Stimulated activated CD4-positive, alpha-beta T cell treated with anti-CD3 and anti-CD28 coated beads, Interleukin-2, amount 100 ng/mL, for 48 hours (primary cell): ENCODE data around the gene GLYATL3.

Source experiments
- DNase-seq, 2 donors: peaks; one replicate each; pipeline ENCODE4 v3.0.0-alpha.2; 2020

The GLYATL3 gene

DNA sequence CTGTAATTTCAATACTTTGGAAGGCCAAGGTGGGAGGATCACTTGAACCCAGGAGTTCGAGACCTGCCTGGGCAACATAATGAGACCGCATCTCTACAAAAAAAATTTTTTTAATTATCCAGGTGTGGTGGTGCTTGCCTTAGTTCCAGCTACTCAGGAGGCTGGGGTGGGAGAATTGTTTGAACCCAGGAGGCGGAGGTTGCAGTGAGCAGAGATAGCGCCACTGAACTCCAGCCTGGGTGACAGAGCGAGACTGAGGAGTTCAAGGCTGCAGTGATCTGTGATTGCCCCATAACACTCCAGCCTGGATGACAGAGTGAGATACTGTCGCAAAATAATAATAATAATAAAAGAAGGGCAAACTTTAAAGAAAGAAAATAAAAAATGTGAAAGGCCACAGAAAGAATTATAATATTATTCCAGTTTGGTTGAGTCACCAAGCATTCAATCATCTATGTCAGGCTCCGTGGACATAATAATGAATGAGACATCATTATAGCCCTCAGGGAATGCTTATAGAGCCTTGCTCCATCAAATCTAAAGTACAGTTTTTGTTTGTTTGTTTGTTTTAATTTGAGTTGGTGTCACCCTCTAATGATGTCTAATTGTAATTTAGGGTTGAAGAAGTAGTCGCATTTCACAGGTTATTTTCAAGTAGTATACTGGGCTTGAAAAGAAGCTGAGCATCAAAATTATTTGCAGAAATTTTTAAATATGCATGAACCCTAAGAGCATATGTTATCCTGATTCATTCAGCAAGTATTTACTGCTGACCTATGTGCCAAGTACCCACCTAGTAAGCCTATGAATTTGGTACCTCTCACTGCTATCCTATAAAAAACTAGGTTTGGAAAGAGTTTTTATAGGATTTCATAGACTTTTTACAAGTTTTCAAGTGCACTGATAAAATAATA lies 15.1 kb downstream of the GLYATL3 start:
- no peak for DNase-seq

DNA sequence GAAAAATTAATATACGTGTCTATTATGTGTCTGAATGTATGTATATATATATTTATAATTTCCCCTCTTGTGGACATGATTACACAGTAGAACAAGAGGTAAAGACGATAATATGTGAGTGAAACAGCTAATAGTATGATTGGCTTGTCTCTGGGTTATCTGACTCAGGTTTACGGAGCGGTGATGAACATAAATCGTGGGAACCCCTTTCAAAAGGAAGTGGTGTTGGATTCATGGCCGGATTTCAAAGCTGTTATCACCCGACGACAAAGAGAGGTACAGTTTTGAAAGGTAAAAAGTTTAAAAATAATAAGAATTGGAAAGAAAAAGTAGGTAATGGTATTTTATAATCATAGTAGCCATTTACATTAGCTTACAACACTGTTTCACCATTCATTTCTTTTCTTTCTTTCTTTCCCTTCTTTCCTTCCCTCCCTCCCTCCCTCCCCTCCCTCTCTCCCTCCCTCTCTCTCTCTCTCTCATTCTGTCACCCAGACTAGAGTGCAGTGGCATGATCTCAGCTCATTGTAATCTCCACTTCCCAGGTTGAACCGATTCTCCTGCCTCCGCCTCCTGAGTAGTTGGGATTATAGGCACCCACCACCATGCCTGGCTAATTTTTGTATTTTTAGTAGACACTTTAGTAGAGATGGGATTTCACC lies 15.9 kb downstream of the GLYATL3 start:
- DNase-seq: no peak

DNA sequence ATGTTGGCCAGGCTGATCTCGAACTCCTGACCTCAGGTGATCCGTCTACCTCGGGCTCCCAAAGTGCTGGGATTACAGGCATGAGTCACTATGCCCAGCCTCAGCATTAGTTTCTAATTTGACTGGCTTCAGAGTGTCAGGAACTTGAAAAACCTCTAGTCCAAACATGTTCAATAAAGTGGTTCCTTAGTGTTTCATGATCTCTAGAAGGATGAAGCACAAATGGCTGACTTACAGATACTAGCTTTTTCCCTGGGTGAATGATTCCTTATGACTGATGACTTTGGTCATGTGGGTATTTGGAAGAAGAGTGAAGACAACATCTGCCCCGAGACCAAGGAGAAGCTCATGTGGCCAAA lies 16.4 kb downstream of the GLYATL3 start:
- DNase-seq: no peak

DNA sequence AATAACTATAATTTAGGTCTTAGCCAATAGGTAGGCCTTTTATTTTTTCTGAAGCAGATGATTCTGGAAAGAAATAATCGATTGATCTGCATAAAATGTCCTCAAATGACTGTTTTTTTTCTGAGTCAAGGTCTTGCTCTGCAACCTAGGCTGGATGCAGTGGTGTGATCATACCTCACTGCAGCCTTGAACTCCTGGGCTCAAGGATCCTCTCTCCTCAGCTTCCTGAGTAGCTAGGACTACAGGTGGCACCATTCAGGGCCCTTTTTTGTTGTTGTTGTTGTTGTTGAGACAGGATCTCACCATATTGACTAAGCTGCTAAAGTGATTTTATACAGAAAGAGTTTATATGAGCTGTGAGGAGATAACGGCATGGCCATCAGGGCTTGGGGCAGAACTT lies 18.2 kb downstream of the GLYATL3 start:
- no peak for DNase-seq

DNA sequence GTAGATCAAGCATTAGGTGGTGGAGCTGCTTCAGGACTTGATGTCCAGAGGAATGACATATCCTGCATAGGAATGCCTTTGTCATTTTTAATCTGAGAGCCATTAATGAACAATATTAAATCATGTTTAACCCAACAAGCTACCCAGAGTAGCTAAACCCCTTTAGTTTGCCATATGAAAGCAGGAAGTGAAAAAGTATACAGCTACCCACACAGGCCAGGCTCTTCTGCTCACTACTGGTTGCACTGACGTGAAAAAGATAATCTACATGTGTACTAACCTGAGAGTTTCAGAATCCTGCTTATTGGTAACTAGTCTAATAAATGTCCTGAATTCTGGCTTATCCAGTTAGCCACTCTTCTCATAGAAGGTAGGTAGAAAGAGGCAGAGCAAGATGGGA lies 19.9 kb downstream of the GLYATL3 start:
- DNase-seq: no peak

DNA sequence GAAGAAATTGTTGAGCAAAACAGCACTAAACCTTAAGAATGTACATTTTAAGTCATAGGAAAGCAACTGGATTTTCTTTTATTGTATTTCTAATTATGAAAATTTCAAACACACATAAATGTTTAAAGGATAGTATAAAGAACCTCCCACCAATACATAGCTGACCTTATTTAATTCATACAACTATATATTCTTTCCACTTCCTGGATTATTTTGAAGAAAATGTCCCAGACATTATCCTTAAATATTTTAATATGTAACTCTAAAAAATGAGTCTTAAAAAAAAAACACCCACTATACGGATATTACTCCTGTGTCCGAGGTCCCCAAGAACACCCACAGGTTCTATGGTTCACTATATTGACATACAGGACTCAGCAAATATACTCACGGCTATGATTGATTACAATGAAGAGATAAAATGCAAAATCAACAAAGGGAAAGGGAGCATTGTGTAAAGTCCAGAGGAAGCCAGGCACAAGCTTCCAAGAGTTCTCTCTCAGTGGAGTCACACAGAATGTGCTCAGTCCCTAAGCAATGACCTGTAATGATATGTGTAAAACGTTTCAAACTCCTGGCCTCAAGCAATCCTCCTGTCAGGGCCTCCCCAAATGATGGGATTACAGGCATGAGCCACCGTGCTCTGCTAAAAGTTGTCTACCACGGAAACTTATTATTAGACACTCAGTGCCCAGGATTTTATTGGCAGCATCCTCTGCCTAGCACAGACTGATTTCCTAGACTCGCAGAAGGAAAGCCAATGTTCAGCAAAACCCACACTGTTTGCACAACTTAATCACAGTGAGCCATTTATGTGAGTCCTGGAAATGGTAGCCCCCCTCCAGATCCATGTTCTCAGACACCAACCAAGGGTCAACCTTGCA lies 23.2 kb downstream of the GLYATL3 start:
- no peak for DNase-seq

DNA sequence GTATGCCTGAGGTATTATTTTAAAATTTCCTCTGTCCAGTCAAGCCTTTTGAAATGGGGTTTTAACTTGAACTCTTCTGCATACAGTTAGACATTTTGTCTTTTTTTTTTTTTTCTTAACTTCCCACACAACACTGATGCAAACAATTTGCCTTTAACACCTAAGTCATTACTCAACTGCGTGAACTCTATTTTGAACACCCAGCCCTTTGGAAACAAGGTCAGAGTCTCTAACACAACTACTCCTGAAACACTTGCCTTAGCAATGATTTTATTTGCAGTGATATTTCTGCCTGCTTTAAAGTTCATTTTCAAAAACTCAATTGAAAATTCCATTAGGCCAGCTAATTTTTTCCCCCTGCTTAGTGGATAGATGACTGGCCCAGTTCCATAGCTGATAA lies 24.2 kb downstream of the GLYATL3 start:
- DNase-seq: no peak

DNA sequence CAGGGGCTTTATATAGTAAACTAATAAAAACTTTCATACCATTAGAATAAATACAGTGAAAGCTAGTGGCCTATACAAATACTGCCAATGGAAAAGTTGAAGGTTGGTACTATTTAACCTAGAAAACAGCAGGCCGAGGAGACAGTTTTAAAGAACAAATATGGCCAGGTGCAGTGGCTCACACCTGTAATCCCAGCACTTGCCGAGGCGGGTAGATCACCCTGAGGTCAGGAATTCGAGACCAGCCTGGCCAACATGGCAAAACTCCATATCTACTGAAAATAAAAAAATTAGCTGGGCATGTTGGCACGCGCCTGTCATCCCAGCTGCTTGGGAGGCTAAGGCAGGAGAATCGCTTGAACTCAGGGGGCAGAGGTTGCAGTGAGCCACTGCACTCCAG lies 24.8 kb downstream of the GLYATL3 start:
- DNase-seq: no peak

DNA sequence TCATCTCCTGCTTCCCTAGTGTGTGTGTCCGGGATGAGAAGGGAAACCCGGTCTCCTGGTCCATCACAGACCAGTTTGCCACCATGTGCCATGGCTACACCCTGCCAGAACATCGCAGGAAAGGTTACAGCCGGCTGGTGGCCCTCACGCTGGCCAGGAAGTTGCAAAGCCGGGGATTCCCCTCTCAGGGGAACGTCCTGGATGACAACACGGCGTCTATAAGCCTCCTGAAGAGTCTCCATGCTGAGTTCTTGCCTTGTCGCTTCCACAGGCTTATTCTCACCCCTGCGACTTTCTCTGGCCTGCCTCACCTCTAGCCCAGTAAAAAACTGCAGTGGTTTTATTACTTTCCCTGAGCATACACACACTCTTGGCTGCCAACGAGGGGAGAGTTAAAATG lies 26.9 kb downstream of the GLYATL3 start:
- DNase-seq: no peak

DNA sequence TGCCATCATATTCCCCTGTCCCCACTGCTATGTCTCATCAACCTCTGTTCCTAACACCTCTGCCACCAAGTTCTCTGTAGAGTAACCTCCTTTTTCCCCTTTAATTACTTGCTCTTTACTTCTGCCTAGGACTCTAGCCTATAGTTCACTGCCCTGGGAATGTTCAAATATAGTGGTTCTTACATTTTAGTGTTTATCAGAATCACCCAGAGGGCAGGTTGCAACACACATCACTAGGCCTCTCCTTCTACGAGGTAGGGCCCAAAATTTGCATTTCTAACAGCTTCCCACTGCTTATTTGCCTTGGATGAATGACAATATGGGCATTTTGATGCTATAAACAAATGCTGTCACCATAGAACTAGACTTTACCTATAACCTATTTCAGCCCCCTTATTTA lies 27.6 kb downstream of the GLYATL3 start:
- no peak for DNase-seq

DNA sequence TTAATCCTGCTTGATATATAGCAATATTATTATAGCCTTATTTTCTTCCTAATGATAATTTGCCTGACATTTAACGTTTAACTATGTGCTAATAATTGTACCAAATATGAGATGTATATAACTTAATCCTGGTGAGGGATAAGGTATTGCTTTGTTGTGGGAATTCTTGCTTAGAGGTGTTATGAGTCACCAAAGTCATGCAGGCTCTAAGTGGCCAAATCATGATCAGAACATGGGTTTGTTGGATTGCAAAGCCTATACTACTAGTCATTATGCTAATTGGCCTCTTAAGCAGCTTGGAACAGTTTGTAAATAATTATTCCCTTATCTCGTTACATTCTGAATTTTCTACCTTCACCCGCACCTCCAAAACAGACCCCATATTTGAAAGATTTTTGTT lies 28.8 kb downstream of the GLYATL3 start:
- DNase-seq: no peak

DNA sequence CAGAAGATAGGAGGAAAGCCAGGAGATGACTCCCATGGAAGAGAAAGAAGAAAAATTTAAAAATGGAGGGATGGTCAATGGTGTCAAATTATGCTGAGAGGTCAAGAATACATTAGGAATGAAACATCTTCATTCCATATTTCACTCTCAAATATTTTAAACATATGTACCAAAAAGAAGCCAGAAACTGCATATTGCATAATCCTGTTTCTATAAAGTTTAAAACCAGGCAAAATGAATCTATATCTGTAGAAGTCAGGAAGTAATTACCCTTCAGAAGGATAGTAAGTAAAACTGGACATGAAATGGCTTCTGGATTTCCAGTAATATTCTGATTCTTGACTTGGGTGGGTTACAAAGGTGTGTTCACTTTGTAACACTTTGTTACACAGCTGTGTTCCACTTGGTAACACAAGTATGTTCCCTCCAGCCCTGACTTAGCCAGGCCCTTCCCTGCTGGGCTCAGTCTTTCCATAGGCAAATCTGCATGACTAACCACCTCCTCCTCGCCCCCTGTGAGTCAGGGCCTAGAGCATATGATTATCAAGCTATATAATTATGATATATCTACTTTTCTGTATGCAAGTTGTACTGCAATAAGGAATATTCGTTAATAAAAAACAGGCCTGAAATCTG lies 30.5 kb downstream of the GLYATL3 start:
- no peak for DNase-seq

DNA sequence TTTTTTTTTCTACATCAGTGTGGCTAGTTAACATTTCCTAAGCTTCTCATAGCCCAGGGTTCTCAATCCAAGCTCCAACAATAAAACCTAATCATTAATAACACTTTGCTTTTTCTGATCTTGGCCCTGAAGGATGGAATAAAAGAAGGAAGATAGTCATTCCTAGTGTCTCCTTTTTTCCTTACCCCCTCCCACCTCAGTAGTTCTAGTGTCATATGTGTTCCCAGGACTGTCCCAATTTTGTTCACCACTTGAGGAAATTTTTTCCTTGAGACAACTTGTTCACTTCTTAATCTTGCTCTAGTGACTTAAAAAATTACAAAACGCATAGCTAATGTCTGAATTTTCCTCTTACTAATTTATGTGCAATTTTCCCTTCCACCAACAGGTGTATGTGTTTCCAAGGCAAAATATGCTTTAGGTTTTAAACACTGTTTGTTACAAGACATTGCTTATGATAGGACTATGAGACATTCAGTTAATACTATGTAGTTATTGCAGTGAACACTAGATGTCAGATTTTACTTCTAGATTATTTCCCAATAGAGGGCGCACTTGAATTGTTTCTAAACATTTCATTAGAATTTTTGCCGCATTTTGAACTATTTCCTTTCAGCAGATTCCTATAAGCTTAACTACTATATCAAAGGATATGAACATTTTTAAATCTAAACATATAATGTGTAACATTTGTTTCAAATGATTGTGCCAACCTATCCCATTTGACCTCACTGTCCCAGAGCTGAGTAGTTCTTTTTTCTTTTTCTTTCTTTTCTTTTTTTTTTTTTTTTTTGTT lies 32.2 kb downstream of the GLYATL3 start:
- no peak for DNase-seq

DNA sequence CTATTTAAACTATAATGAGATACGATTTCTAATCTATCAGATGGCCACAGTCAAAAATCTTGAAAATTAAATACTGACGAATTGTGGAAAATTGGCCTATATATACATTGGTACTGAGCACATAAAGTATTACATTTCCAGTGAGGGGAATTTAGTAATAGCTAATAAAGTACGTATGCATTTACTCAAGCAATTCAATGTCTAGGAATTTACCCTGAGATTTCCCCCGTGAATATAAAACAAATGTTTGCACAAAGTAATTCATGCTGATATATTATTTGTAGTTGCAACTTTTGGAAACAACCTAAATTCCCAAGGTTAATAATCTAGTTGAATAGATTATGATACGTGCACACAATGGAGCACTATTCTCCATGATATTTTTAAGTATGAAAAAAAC lies 36.1 kb downstream of the GLYATL3 start:
- no peak for DNase-seq

DNA sequence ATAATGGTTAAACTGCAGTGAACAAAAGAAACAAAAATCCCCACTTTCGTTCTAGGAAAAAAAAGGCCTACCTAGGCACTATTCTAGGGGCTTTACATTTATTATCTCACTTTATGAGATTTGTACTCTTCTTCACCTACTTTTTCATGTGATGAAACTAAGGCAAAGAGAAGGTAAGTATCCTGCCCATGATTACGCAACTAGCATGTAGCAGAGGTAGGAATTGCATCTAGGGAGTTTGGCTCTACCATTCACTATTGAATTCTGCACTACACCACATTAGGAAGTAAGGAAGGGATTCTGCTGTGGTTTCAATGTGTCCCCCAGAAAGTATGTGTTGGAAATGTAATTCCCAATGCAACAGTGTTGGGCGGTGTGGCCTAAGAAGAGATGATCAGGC lies 39.4 kb downstream of the GLYATL3 start:
- DNase-seq: no peak

DNA sequence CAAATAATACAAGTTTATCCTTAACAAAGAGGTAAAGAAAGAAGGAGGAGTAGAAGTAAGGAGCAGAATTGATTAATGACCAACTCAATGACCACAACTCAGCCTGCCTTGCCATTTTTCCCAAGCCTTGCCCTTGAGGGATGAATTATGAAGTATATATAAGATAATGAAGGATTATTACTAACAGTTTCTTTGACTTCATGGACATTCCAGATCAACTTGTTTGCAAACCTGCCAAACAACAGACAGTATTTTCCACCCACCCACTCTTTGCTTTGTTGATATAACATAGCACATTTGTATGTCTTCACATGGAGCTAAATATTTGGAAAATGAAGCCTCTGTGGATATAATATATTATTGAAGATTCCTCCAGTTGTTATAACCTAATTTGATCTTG lies 40.9 kb downstream of the GLYATL3 start:
- DNase-seq: no peak

DNA sequence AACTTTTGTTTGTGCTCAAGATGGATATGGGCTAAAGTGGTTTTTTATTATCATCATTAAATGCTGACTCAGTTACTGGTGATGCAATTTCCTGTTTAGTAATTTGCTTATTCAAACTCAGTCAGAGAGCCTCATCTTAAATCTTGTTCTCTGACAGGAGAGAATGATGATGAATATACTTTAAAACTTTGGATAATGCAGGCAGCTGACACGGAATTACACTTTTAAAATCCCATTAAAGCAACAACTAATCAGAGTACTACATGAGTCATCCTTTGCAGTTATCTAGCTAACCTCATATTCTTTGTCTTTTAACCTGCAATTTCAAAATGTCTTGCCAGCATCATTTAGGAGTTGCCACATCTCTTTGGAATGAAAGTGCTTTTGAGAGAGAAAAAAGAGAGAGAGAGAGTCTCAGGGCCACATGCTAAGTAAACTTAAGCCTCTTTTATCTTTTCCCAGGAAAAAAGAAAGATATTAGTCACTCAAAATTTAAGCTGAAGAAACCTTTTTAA lies 41.5 kb downstream of the GLYATL3 start:
- no peak for DNase-seq

DNA sequence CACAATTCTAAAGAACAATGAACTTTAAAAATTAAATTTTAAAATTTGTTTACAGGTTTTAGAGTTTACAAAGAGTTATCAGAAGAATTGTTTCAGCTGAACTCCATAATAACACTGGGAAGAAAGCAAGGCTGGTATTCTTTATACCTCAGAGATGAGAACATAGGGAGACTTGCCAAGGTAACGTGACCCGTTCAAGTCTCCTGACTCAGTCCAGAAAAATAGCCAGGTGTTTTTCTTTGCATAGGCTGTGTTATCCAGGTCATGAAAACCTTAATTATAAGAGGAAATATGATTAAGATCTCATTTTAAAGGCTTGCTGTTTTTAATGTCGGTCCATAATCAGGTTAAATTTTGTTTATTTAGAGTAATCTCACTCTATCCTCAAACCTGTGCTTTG lies 42.2 kb downstream of the GLYATL3 start:
- no peak for DNase-seq

DNA sequence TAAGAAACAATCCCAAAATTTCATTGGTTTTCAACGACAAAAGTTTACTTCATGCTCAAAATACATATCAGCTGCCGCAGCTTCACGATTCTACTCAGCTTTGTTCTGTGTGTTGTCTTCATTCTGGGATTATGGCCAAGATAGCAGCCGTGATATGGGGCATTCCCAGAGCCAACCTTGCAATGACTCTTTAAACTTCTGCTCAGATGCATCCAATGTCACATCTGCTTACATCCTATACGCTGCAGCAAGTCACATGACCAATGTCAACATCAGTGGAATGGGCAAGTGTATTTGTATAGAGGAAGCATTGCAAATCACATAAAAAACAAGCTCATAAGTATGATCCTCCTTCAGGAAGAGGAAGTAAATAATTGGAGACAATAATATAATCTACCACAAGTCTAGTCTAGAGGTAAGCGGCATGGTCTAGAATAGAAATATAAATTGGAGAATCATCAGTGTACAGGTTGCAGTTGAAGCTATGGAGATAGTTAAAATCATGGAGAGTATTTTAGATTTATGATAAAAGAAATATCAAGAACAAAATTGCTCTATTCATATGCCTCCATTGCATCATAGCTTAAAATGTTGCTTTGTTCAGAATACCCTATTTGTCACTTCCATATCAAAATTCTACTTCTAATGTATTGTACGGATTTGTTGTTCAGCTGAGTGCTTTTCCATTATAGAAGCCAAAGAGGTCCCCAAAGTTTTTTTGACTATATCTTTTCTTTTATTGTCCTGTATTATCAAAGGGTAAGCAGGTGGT lies 43.5 kb downstream of the GLYATL3 start:
- DNase-seq: no peak

DNA sequence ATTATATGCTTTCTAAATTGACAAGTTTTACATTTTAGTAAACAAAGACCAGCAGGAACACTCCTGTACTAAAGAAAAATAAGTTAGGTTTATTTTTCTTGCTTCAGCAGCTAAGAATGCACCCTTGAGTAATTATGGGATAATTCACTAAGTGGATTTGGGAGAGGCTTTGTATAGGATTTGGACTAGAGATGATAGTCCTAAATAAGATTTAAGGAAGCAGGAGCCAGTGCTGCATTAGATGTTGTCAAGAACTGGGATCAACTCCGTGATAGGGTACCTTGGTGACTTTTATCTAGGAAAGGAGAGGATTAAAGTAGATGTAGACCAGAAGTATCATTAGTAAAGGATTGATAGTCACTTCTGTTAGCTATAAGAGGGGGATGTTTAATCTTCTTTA lies 46.6 kb downstream of the GLYATL3 start:
- no peak for DNase-seq

DNA sequence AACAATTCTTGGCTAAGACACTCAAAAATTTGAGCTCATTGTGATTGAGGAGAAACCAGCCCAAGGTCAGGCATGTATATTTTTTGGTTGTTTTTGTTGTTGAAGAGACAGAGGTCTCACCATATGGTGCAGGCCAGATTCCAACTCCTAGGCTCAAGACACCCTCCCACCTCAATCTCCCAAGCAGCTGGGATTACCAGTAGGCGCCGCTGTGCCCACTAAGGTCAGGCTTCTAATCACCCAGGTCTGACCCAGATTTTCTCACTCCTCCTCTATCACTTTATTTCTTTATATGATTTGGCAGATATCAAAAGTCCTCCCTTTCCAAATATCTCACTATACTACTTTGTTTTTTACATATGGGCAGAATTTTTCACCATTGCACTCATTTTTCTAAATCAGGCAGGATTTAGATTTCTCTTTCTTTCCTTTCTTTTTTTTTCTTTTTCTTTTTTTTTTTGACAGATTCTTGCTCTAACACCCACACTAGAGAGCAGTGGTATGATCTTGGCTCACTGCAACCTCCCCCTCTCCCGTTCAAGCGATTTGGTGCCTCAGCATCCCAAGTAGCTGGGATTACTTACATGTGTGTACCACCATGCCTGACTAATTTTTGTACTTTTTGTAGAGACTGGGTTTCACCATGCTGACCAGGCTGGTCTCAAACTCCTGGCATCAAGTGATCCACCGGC lies 49.0 kb downstream of the GLYATL3 start:
- no peak for DNase-seq
